Testis (tissue), 3 donors: ENCODE measurements around the gene HOXA6. TPM values are rescaled to one million over a fixed set of nuclear protein-coding genes. Genes with fewer than 3 reads are reported as not detected.

ENCODE experiments used
- DNase-seq: peaks from one replicate; pipeline ENCODE4 v3.0.0-alpha.2; 2019
- H3K27ac ChIP-seq, 2 donors: fragments of 200-600 bp; sonication (generic); one replicate each; pipeline ENCODE4 v1.5.1; 2019
- H3K27me3 ChIP-seq: fragments of 200-600 bp; sonication (generic); one replicate; pipeline ENCODE4 v1.5.1; 2019
- H3K36me3 ChIP-seq: fragments of 200-600 bp; sonication (generic); one replicate; pipeline ENCODE4 v1.5.1; 2017; ENCODE audit warnings: low read depth; ENCODE audit errors: missing control alignments
- H3K4me1 ChIP-seq: fragments of 200-600 bp; sonication (generic); one replicate; pipeline ENCODE4 v1.5.1; 2019
- H3K4me3 ChIP-seq, 2 donors: fragments of 200-600 bp; sonication (generic); one replicate each; pipeline ENCODE4 v1.5.1; 2017 to 2019
- H3K9me3 ChIP-seq: fragments of 200-600 bp; sonication (generic); one replicate; pipeline ENCODE4 v1.5.1; 2017
- POLR2A ChIP-seq: fragments of 450-650 bp; IDR thresholded peaks from one replicate; pipeline ENCODE4 v1.6.1; 2017; ENCODE audit warnings: antibody characterized with exemption, mild to moderate bottlenecking, moderate library complexity
- WGBS, 2 donors: methylation state at CpG; one replicate each; pipeline ENCODE4 v1.1.5; 2018; 5-methylcytosine and 5-hydroxymethylcytosine counted together
- intact Hi-C: fragments of 100-400 bp; cut with DNase I; formaldehyde crosslinking; loops from one replicate; pipeline ENCODE4 v1.15.1; 2023; ENCODE audit warnings: low total_unique reads
- polyA plus RNA-seq: library from polyadenylated mRNA; stranded (reverse); fragments of 350-450 nt; fragmentation: Illumina TruSeq; extraction: RNeasy Lipid Tissue Mini Kit (QIAGEN cat#74804); gene quantifications from one replicate; pipeline ENCODE4 v1.2.3, GENCODE V29; 2014; ENCODE audit warnings: low read depth, low replicate concordance; ENCODE audit not compliant: insufficient read depth
- total RNA-seq, 2 donors: library from RNA; depleted of rRNA; stranded (reverse); fragments of >200 nt; gene quantifications; one replicate each; pipeline ENCODE4 v1.2.3, GENCODE V29; 2016
- TF ChIP-seq, protein P1 (sequence below), 3 experiments: fragments of 450-650 bp in 2 of 3; fragments of 200-600 bp in 1 of 3; sonication (generic) in 1 of 3; IDR thresholded peaks; one replicate each; pipeline ENCODE4 v1.5.1; 2016 to 2019; ENCODE audit warnings: antibody characterized with exemption in 3 of 3, mild to moderate bottlenecking in 2 of 3, moderate library complexity in 1 of 3

Gene HOXA6
- total and polyA plus RNA-seq, 3 donors from 2014 or later = 0.37 TPM; not detected in 2

DNA sequence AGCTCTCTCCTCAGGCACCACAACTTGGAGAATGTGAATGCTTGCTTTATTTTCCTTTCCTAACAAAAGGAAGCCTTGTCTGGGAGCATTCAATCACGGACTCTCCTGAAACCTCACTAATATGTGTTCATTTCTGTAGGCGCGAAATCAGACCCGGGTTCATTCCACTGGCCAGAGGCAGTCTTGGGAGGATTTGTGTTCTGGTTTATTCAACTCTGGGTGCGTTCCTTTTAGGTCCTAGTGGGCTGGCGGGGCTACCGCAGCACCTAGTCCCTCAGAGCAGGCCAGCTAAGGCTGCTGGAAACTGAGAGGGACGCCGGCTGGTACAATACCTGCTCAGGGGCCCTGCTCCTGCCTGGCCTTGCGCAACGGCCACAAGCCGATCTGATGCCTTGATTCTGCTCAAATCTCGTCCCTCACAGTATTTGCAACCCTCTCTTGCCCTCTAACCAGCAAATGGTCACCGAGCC is 24.5 kb downstream of the HOXA6 start:
- Histone ChIP-seq H3K4me3 (no peak overlapping the region), H3K9me3 (no peaks in the 10 kb centered on the region), H3K27me3 (no peaks in the 10 kb centered on the region), H3K36me3 (no peaks in the 10 kb centered on the region), H3K4me1 (no peaks in the 10 kb centered on the region), H3K27ac (no peak overlapping the region)
- intact Hi-C loops = no loop called here
- WGBS, 2 donors = 24 to 28% methylated on average over 11 to 14 of the region's 14 CpGs
- no peak for TF ChIP-seq POLR2A
- no peak for DNase-seq

DNA sequence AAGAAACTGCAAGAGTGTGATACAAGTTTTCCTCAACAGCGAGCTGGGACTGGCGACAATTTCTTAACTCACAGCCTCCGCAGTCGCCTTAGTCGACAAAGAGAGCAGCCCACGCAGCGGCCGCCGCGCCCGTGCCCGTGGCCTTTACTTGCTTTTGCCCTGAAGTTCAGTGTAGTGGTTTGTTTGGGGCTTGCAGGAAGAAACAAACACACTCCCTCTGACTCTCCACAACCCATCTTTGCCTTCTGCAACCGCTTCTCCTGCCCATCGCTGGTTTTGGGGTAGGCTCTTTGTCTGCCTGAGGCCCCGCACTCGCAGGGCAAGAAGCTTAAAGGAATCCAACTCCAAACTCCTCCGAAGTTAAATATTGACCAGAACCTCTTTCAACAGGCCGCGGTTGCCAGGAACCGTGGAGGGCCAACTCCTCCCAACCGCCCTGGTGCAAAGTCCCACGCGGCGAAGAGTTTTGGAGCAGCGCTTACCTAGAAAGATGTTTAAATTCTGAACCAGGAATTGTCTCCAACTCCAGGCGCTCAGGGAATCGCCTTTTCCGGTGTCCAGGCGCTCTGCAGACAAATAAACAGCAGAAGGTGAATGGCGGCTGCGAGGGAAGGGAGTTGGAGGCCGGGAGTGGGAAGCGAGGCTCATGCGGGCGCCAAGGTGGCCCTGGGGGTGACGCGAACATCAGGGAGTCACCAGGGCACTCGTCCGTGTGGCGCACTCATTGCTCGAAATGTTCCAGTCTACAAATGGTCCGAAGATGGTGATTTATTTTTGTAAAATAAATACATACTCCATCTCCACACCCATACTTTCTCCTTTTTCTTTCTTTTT is 25.3 kb downstream of the HOXA6 start:
- no peak for TF ChIP-seq POLR2A
- TF ChIP-seq, protein P1, sequence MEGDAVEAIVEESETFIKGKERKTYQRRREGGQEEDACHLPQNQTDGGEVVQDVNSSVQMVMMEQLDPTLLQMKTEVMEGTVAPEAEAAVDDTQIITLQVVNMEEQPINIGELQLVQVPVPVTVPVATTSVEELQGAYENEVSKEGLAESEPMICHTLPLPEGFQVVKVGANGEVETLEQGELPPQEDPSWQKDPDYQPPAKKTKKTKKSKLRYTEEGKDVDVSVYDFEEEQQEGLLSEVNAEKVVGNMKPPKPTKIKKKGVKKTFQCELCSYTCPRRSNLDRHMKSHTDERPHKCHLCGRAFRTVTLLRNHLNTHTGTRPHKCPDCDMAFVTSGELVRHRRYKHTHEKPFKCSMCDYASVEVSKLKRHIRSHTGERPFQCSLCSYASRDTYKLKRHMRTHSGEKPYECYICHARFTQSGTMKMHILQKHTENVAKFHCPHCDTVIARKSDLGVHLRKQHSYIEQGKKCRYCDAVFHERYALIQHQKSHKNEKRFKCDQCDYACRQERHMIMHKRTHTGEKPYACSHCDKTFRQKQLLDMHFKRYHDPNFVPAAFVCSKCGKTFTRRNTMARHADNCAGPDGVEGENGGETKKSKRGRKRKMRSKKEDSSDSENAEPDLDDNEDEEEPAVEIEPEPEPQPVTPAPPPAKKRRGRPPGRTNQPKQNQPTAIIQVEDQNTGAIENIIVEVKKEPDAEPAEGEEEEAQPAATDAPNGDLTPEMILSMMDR (IDR thresholded peaks at IDR 0.05) = no peak
- no peaks in the 10 kb centered on the region for H3K27me3 ChIP-seq
- intact Hi-C loops = no loop called here
- H3K4me1 ChIP-seq = no peaks in the 10 kb centered on the region
- no peaks in the 10 kb centered on the region for H3K36me3 ChIP-seq
- WGBS, 2 donors = 24 to 31% methylated on average over 42 of the region's 42 CpGs
- DNase-seq = no peak
- no peaks in the 10 kb centered on the region for H3K9me3 ChIP-seq
- H3K4me3 ChIP-seq = no peak overlapping the region
- H3K27ac ChIP-seq = no peak overlapping the region

DNA sequence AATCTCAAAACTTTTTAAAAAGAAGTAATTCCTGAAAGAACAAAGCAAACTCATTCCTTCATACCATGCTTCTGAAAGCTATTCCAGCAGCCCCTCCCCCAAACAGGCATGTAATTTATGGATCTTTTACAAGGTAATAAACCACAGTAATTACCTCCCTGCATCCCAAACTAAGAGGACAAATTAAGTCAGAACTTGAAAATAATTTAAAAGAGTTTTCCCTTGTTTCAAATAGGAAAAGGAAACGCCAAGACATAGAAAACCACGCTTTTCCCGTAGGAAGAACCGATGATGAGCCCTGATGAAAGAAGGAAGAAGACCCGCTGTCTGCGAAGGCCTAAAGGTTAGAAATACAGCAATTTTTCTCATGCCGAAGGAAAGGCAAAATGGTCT is 25.9 kb downstream of the HOXA6 start:
- Histone ChIP-seq H3K27ac (no peak overlapping the region), H3K27me3 (no peaks in the 10 kb centered on the region), H3K36me3 (no peaks in the 10 kb centered on the region), H3K9me3 (no peaks in the 10 kb centered on the region), H3K4me1 (no peaks in the 10 kb centered on the region), H3K4me3 (no peak overlapping the region)
- no peak for TF ChIP-seq POLR2A
- TF ChIP-seq, protein P1 (IDR thresholded peaks at IDR 0.05) = no peak
- DNase-seq = no peak
- WGBS, 2 donors = 35 to 57% methylated on average over 7 of the region's 7 CpGs
- intact Hi-C loops = no loop called here

DNA sequence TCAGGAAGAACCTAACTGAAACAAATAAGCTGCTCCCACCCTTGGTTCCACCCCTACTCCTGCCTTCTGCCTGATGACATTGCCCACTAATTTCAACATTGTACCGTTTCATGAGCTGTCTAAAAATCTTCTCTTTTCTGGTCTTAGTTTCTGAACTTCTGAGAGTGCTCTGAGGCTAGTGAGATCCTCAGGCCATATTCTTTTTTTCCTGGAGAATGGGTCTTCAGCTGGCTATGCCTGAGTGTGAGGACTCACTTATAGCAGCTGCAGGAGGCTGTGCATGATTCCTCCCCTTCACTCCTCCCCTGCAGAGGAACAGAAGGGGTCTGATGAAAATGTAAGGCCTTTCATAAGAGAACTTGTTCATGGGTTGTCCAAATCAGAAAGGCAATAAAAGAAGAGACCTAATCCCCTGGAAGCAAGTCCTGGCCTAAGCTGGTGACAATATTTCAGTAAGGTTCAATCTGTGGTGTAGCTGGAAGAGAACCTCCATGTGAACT is 28.1 kb downstream of the HOXA6 start:
- TF ChIP-seq POLR2A = no peak
- TF ChIP-seq, protein P1 (IDR thresholded peaks at IDR 0.05) = no peak
- 82 to 83% methylated on average over 1 of the region's 1 CpG for WGBS, 2 donors
- H3K4me1 ChIP-seq = no peaks in the 10 kb centered on the region
- H3K27ac ChIP-seq = no peak overlapping the region
- H3K9me3 ChIP-seq = no peaks in the 10 kb centered on the region
- intact Hi-C loops = no loop called here
- no peak overlapping the region for H3K4me3 ChIP-seq
- H3K36me3 ChIP-seq = no peaks in the 10 kb centered on the region
- no peaks in the 10 kb centered on the region for H3K27me3 ChIP-seq
- DNase-seq = no peak

DNA sequence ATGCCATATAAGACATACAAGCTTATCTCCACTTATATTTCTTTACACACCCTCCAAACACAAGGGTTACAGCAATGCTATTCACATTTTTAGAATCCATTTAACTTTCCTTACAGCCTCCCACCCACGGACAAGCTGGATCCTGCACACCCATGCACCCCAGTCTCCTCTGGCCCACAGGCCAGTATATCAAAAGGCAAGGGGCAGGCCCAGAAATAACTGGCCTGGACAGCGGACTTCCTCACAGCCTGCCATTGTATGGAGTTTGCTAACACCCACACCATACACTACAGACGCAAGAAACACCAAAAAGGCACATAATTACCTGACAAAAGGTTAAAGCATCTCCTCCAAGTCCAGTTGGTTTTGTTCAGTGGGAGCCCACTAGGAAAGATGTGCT is 29.0 kb downstream of the HOXA6 start:
- TF ChIP-seq, protein P1 (IDR thresholded peaks at IDR 0.05) = no peak
- no peak for TF ChIP-seq POLR2A
- DNase-seq = no peak
- H3K36me3 ChIP-seq = no peaks in the 10 kb centered on the region
- no peaks in the 10 kb centered on the region for H3K4me1 ChIP-seq
- H3K27me3 ChIP-seq = no peaks in the 10 kb centered on the region
- WGBS, 2 donors = 54 to 65% methylated on average over 3 of the region's 3 CpGs
- no peak overlapping the region for H3K27ac ChIP-seq
- no peak overlapping the region for H3K4me3 ChIP-seq
- intact Hi-C loops = no loop called here
- no peaks in the 10 kb centered on the region for H3K9me3 ChIP-seq
